ENCODE measurements around the gene ALKBH3. TPM values are rescaled to one million over a fixed set of nuclear protein-coding genes. Genes with fewer than 3 reads are reported as not detected.

The ALKBH3 gene
- total RNA-seq, 1 donor from 2014 or later = 37.4 TPM

DNA sequence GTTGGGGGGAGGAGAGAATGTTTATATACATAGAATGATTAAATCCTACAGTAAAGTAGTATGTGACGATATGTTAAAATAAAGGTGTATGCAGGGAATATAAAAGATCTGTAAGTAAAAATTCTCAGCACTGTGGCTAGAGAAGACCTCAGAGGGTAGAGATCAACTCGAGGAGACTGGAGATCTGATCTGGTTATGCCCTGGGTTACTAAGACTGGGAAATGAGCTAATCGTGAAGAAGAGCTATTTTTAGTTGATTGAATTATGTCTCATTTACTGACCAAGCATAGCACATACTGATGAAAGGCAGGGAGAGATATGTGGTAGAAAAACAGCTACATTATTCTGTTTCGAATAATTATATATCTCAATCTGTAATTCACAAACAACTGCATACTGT, 42.8 kb upstream of the ALKBH3 start:
- Mint-ChIP-seq H3K36me3 (peaks cover 14% of the 10 kb centered on the region), H3K27me3 (ENCODE audit: insufficient read depth, low read depth) (no peaks in the 10 kb centered on the region), H3K9me3 (no peaks in the 10 kb centered on the region), H3K4me3 (no peak overlapping the region), H3K27ac (no peak overlapping the region), H3K4me1 (peaks cover 28% of the 10 kb centered on the region)
- Histone ChIP-seq H3K27me3 (no peaks in the 10 kb centered on the region), H3F3A (ENCODE audit: low read depth) (no peaks in the 10 kb centered on the region), H3K9me3 (ENCODE audit: low read depth) (no peaks in the 10 kb centered on the region), H4K20me1 (ENCODE audit: low read depth) (no peaks in the 10 kb centered on the region), H3K36me3 (peaks cover 7% of the 10 kb centered on the region), H3K4me2 (no peak overlapping the region), H3K4me1 (peaks cover 21% of the 10 kb centered on the region), H3K4me3 (no peak overlapping the region), H2AFZ (replicated peaks) (no peak overlapping the region), H3K79me2 (ENCODE audit: low read depth) (no peaks in the 10 kb centered on the region), H3K9ac (no peak overlapping the region), H3K27ac (no peak overlapping the region)
- TF ChIP-seq, protein P1, sequence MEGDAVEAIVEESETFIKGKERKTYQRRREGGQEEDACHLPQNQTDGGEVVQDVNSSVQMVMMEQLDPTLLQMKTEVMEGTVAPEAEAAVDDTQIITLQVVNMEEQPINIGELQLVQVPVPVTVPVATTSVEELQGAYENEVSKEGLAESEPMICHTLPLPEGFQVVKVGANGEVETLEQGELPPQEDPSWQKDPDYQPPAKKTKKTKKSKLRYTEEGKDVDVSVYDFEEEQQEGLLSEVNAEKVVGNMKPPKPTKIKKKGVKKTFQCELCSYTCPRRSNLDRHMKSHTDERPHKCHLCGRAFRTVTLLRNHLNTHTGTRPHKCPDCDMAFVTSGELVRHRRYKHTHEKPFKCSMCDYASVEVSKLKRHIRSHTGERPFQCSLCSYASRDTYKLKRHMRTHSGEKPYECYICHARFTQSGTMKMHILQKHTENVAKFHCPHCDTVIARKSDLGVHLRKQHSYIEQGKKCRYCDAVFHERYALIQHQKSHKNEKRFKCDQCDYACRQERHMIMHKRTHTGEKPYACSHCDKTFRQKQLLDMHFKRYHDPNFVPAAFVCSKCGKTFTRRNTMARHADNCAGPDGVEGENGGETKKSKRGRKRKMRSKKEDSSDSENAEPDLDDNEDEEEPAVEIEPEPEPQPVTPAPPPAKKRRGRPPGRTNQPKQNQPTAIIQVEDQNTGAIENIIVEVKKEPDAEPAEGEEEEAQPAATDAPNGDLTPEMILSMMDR (IDR thresholded peaks at IDR 0.05) = no peak
- TF ChIP-seq EZH2phosphoT487 (IDR thresholded peaks at IDR 0.05) (no peak), EZH2 (IDR thresholded peaks at IDR 0.05) (no peak)
- DNase-seq (ENCODE audit: low spot score) = no peak

DNA sequence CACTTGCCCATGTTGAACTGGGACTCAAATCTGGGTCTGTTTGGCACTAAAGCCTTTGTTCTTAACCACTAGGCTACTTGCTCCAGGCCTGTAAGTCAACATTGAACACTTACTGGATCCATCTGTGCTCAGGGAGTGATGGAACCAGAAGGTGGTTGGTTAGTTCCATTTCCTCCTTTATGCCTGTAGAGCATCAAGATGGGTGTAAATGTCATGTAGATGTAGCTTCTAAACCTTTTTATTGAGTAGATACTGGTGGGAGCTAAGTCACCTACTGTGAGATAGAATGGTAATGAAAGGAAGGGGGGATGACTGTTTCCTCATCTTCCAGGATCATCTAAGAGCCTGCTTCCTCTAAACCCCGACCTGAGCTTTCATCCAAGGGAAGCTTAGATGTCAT, 38.6 kb upstream of the ALKBH3 start:
- H3K4me2 ChIP-seq = no peak overlapping the region
- no peak overlapping the region for H3K9ac ChIP-seq
- no peak overlapping the region for H3K4me3 Mint-ChIP-seq
- no peaks in the 10 kb centered on the region for H3K27me3 ChIP-seq
- no peak overlapping the region for H3K4me3 ChIP-seq
- no peaks in the 10 kb centered on the region for H3F3A ChIP-seq (ENCODE audit: low read depth)
- no peaks in the 10 kb centered on the region for H3K79me2 ChIP-seq (ENCODE audit: low read depth)
- H3K27ac ChIP-seq = no peak overlapping the region
- no peaks in the 10 kb centered on the region for H3K9me3 ChIP-seq (ENCODE audit: low read depth)
- DNase-seq (ENCODE audit: low spot score) = no peak
- no peak for TF ChIP-seq EZH2 (IDR thresholded peaks at IDR 0.05)
- TF ChIP-seq, protein P1 (IDR thresholded peaks at IDR 0.05) = no peak
- no peak for TF ChIP-seq EZH2phosphoT487 (IDR thresholded peaks at IDR 0.05)
- peaks cover 7% of the 10 kb centered on the region for H3K36me3 ChIP-seq
- peaks cover 14% of the 10 kb centered on the region for H3K36me3 Mint-ChIP-seq
- H4K20me1 ChIP-seq (ENCODE audit: low read depth) = no peaks in the 10 kb centered on the region
- H2AFZ ChIP-seq (replicated peaks) = no peak overlapping the region
- H3K9me3 Mint-ChIP-seq = no peaks in the 10 kb centered on the region
- peaks cover 4% of the 10 kb centered on the region for H3K4me1 ChIP-seq
- peaks cover 3% of the 10 kb centered on the region for H3K27me3 Mint-ChIP-seq (ENCODE audit: insufficient read depth, low read depth)
- H3K27ac Mint-ChIP-seq = no peak overlapping the region
- H3K4me1 Mint-ChIP-seq = no peaks in the 10 kb centered on the region

DNA sequence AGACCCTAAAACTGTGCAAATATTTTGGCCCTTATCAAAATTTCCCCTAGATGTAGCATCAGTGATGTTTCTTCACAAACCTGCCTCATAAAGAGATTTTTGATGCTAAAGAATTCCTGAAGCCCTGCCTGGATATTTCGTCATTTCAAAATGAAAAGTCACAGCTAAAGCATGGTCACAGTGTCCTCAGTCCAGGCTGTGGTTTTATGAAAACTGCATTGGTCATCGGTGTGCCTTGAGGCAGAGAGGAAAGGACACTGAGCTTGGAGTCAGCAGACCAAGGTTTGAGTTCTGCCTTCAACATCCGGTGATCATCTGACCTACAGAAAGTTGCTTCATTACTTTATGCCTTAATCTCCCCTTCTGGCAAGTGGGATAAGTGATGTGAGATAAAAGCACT, 34.8 kb upstream of the ALKBH3 start:
- Histone ChIP-seq H3K9me3 (ENCODE audit: low read depth) (no peaks in the 10 kb centered on the region), H3K27me3 (no peaks in the 10 kb centered on the region), H4K20me1 (ENCODE audit: low read depth) (no peaks in the 10 kb centered on the region), H3K79me2 (ENCODE audit: low read depth) (no peaks in the 10 kb centered on the region), H3K4me1 (no peaks in the 10 kb centered on the region), H3F3A (ENCODE audit: low read depth) (no peaks in the 10 kb centered on the region), H3K4me3 (no peak overlapping the region), H3K4me2 (no peak overlapping the region), H3K27ac (no peak overlapping the region), H2AFZ (replicated peaks) (no peak overlapping the region), H3K9ac (no peak overlapping the region), H3K36me3 (peaks cover 6% of the 10 kb centered on the region)
- DNase-seq (ENCODE audit: low spot score) = no peak
- Mint-ChIP-seq H3K4me1 (no peaks in the 10 kb centered on the region), H3K9me3 (no peaks in the 10 kb centered on the region), H3K27me3 (ENCODE audit: insufficient read depth, low read depth) (peaks cover 3% of the 10 kb centered on the region), H3K4me3 (no peak overlapping the region), H3K36me3 (peaks cover 7% of the 10 kb centered on the region), H3K27ac (no peak overlapping the region)
- no peak for TF ChIP-seq EZH2 (IDR thresholded peaks at IDR 0.05)
- no peak for TF ChIP-seq EZH2phosphoT487 (IDR thresholded peaks at IDR 0.05)
- TF ChIP-seq, protein P1 (IDR thresholded peaks at IDR 0.05) = no peak
